ENCODE results near the gene CAMK1.

Gene CAMK1

DNA sequence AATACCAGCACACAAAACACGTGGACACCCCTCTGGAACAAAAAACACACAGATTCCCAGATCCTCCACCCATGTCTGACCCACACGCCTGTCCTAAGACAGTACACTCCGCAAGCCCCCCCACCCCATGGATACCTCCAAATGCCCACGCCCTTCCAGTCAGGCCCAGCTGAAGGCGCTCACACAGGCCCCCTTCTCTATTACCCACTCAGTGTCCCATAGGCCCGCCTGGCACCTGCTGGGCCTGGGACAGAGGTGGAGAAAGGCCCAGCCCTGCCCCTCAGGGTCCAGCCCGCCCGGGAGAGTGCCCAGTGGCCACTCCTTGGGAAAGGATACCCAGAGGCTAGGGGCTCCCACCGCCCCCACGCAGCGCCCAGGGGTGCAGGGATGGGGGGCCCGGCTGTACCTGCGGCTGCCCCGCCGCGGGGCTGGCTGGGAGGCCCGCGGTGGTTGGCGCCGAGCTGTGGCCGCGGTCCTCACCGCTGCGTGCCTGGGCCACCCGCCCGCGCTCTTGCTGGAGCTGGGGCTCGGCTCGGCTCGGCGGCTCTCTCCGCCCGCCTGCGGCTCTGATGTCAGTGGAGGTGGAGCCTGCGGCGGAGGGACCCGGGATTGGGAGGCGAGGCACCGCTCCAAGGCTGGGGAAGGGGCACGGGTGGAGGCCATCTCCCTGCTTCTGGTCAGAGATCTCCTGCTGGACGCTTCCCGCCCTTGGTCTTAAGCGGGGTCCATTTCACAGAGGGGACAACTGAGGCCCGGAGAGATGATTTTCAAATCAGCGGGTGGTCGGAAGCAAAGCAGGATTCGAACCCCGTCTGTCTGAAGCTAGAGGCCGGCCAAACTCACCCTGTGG lies at the start of gene CAMK1:
CAMK1 (minus strand) TSS at position 522 of the 850 bp plus-strand sequence. CDS start 2,198 bp downstream, outside the sequence.
- DNase-seq: peak; percentile 69

DNA sequence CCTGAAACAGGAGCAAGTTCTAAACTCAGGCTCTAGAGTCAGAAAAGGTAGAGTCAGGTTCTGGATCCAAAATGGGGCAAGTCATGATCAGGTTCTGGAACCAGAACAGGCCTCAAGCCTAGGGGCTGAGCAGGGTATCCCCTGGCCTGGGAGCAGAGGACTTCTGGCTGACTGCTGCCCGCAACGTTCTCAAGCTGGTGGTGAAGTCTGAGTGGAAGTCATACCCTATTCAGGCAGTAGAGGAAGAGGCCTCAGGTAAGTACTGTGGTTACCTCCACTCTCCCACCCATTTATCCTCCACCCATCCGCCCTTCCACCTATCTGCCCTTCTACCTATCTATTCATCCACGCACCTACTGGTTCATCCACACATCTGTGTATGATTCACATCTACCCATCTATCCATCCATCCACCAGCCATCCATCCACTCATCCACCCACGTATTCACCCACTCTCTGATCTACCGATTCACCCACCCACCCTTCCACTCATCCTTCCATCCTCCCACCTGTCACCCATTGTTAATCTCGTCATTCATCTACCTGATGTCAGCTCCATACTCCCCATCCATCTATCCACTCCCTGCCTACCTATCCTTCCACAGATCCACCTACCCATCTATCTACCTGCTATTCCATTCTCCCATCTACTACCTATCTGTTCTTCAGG lies 49.1 kb upstream of the CAMK1 start:
- DNase-seq: no peak

DNA sequence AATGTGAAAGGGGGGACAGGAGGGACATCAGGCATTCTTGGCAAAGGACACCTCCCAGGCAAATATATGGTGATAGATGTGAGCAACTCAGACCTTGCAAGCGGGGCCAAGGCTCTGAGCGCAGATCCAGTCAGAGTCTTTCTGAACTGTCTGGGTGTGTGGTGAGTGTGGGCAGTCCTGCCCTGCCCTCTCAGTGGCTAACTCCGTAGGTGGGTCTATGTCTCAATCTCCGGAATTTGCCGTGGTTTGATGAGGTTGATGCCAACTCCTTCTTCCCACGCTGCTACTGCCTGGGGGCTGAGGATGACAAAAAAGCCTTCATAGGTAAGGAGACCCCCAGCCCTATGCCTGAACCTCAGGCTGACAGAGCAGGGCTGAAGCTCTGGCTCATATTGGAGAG lies 47.7 kb upstream of the CAMK1 start:
- DNase-seq: no peak

DNA sequence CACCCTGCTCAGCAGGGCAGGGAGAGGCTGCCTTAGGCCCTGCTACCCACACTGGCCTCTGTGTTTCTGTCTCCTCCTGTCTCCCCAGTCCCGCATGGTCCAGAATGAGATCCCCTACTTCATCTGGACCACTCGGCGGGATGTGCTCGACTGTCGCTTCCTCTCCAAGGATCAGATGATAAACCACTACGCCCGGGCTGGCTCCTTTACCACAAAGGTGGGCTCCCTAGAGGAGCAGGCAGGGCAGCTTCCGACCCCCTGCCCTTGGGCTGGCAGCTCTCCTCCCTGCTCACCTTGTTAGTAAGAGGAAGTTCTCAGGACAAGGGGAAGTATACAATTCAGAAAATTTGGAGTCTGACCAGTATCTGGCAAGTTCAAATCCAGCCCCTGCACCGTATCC lies 46.2 kb upstream of the CAMK1 start:
- no peak for DNase-seq

- no peak for DNase-seq
Measured at GRCh38 chr3:9812870-9813483, 43.2 kb upstream of the CAMK1 start.

DNA sequence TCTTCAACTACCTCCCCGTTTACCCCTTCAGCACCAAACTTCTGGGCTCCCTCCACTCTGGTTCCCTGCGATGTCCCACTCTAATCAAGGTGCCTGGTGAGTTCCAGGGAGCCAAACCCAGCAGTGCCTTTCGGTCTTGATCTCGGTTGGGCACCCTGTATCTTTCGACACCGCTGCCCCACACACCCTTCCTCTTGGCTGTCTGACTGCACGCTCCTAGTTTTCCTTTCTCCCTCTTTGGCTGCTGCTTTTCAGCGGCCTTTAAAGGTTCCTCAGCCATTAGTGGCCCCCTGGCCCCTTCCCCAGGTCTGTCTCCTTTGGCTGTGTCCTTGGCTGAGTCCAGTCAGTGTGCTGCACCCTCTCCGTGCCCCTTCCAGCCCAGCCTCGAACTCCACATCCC lies 41.1 kb upstream of the CAMK1 start:
- no peak for DNase-seq

DNA sequence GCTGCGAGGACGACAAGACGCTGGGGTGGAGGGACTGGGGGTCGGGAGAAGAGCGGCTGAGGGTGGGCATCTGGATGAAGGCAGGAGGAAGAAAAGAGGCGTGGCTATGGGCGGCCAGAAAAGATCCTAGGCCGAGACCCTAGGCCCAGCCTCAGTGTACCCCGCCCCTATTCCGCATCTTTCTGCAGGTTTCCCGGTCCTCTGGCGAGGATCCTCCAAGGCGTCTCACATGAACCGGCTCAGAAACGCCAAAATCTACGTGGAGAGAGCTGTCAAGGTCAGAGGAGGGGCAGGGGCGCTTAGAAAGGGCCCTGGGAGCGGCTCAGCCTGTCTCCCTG lies 40.7 kb upstream of the CAMK1 start:
- DNase-seq: no peak

GRCh38 chr3:9809615-9810432 lies 40.1 kb upstream of the CAMK1 start, which contains the start of gene TTLL3:
TTLL3 (plus strand) TSS chr3:9810262; CDS start chr3:9810662, 400 bp downstream.
- DNase-seq: peak; percentile 45

- peak; percentile 24 for DNase-seq
Measured at GRCh38 chr3:9809239-9809614, 39.5 kb upstream of the CAMK1 start.

DNA sequence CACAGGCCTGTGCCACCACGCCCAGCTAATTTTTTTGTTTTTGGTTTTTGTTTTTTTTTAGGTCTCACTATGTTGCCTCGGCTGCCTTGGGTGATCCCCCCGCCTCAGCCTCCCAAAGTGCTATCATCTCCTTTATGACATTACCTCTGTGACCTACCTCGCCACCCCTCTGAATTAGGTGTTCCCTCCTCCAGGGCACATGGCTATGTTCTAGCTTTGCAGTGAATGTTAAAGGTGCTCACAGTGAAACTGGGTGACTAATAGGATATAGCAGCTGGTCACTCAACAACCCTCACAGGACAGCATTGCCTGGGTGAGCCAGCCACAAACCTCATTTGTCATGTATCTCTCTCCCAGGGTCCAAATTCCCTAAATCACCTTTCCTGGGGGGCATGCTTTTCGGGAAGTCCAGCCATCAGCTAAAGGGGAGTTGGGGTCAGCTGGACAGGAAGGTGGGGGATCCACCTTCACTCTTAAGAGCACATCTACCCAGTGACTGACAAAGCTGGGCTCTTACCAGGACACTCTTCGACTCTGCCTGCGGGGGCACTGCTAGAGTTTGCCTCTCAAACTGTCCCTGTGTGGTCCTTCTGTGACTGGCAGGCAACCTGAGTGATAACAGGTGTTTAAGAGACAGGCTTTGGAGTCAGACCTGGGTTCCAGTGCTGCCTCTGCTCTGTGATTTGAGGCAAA lies 38.7 kb upstream of the CAMK1 start:
- peak; percentile 53 for DNase-seq

DNA sequence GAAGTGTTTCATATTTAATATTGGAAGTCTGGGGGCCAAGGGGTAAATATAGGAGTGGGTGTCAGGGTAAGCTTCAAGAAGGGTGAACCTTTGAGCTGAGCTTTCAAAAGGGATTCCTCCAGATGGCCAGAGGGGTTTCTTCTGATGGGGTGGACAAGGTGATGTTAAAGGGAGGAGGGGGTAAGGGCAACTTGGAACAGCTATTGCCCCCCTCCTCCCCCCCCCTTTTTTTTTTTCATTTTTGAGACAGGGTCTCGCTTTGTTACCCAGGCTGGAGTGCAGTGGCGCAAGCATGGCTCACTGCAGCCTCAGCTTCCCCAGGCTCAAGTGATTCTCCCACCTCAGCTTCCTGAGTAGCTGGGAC lies 38.2 kb upstream of the CAMK1 start:
- no peak for DNase-seq

GRCh38 chr3:9806688-9807589 lies 37.2 kb upstream of the CAMK1 start:
- no peak for DNase-seq

DNA sequence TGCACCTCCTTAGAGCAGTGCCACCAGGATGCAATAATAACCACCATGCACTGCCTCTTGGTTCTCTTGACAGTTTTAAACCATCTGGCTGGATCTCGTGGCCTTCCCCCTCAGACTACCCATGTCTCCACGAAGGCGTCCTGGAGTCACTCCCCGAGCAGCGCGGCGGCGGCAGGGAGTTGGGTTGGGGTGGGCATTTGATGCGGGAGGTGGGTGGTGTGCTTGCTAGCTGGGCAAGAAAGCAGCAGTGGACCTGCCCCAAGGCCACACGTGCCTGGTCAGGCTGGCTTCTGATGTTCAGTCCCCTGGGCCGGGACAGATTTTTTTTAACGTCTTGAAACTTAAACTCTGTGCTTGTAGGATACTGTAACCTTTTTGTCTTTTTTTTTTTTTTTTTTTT lies 36.4 kb upstream of the CAMK1 start:
- DNase-seq: no peak

- no peak for DNase-seq
Measured at GRCh38 chr3:9804996-9805395, 35.2 kb upstream of the CAMK1 start.

- DNase-seq: no peak
Measured at GRCh38 chr3:9803494-9803893, 33.7 kb upstream of the CAMK1 start.

GRCh38 chr3:9800529-9800928 lies 30.8 kb upstream of the CAMK1 start:
- DNase-seq: no peak

DNA sequence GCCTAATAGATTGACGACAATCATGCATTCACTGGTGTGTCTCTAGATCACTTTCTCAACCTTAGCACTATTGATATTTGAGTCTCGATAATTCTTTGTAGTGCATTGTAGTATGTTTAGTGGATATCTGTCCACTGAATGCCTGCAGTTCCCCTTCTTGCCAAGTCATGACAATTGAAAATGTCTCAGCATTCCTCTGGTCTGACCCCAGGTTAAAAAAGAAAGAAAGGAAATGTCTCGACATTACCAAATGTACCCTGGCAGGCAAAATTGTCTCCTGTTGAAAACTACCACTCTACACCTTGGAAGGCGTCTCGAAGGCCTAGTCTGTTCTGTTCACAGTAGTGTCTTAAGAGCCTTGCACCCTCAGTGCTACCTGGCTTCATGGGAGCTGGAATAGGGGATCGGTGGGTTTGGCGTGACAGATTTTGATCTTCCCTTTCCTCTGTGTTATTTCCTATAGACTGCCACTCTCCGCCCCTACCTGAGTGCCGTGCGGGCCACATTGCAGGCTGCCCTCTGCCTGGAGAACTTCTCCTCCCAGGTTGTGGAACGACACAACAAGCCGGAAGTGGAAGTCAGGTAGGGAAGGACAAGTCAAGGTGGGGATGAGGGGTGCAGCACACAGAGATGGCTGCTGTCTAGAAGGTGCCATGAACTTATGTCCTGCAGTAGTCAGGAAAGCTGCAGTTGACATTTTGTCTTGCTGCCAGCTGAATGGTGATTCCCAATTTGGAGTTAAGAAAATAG lies 27.6 kb upstream of the CAMK1 start:
- no peak for DNase-seq

GRCh38 chr3:9795207-9795606 lies 25.5 kb upstream of the CAMK1 start:
- DNase-seq: no peak

- no peak for DNase-seq
Measured at GRCh38 chr3:9794400-9794799, 24.7 kb upstream of the CAMK1 start.

- peak; percentile 38 for DNase-seq
Measured at GRCh38 chr3:9793161-9793781, 23.5 kb upstream of the CAMK1 start.

Measured in stimulated activated CD4-positive, alpha-beta T cell treated with anti-CD3 and anti-CD28 coated beads, Interleukin-4, amount 100 ng/mL, for 24 hours (primary cell).